Omental fat pad (tissue), 4 donors: Measurements from ENCODE around the gene RHOB. TPM values are rescaled to one million over a fixed set of nuclear protein-coding genes. Genes with fewer than 3 reads are reported as not detected.

Experiments
- ATAC-seq: fragments of 150-250 bp; one replicate; pipeline ENCODE4 v1.9.1; 2016; ENCODE audit warnings: mild to moderate bottlenecking, moderate library complexity; ENCODE audit not compliant: low FRiP score
- DNase-seq: peaks from one replicate; pipeline ENCODE4 v3.0.0-alpha.2; 2019; ENCODE audit warnings: low spot score
- CTCF ChIP-seq, 3 donors: fragments of 450-650 bp; IDR thresholded peaks; one replicate each; pipeline ENCODE4 v1.5.1; 2016 to 2017; ENCODE audit warnings: antibody characterized with exemption in 3 of 3, mild to moderate bottlenecking in 3 of 3, moderate library complexity in 2 of 3
- total RNA-seq, 4 donors: library from RNA; depleted of rRNA; stranded (reverse); fragments of >200 nt; gene quantifications; one replicate each; pipeline ENCODE4 v1.1.0, GENCODE V29; 2016

RHOB gene
- total RNA-seq, 4 donors from 2014 or later = 917 to 1,730 (median 1,246) TPM

GRCh38 chr2:20450201-20450999, 3.5 kb downstream of the RHOB start:
- ATAC-seq (peak; percentile 43), DNase-seq (no peak)
- no peak for TF ChIP-seq CTCF (IDR thresholded peaks at IDR 0.05)

- DNase-seq = no peak
- ATAC-seq = no peak
- no peak for TF ChIP-seq CTCF (IDR thresholded peaks at IDR 0.05)
These were observed 4.1 kb downstream of the RHOB start for GRCh38 chr2:20451000-20451290.

- ATAC-seq (no peak), DNase-seq (no peak)
- no peak for TF ChIP-seq CTCF (IDR thresholded peaks at IDR 0.05)
These were observed 4.5 kb downstream of the RHOB start for GRCh38 chr2:20451341-20451740.

- DNase-seq (no peak), ATAC-seq (no peak)
- no peak for TF ChIP-seq CTCF (IDR thresholded peaks at IDR 0.05)
These were observed 5.1 kb downstream of the RHOB start for GRCh38 chr2:20451761-20452499.

- ATAC-seq = no peak
- DNase-seq = no peak
- TF ChIP-seq CTCF (IDR thresholded peaks at IDR 0.05) = no peak
These were observed 5.7 kb downstream of the RHOB start for GRCh38 chr2:20452551-20452950.

GRCh38 chr2:20453087-20453486, 6.2 kb downstream of the RHOB start:
- TF ChIP-seq CTCF (IDR thresholded peaks at IDR 0.05) = no peak
- DNase-seq (no peak), ATAC-seq (no peak)
